ENCODE results near the gene GUF1. TPM values are rescaled to one million over a fixed set of nuclear protein-coding genes. Genes with fewer than 3 reads are reported as not detected.
"Not testable (repeated sequence)": the region's sequence is repeated elsewhere in the genome, so short reads cannot be mapped to it uniquely, and the experiment has no call there.

GUF1 gene
- total RNA-seq, 1 experiment from 2014 or later = 44.5 TPM

- H3K9me3 ChIP-seq (replicated peaks) = no peaks in the 10 kb centered on the region
- H3K4me3 ChIP-seq = peak within 1 kb of the TSS; percentile 87
- no peaks in the 10 kb centered on the region for H3K27me3 ChIP-seq
- no peaks in the 10 kb centered on the region for H3K36me3 ChIP-seq
- H3K4me1 ChIP-seq = no peaks in the 10 kb centered on the region
- H3K27ac ChIP-seq = peak within 1 kb of the TSS; percentile 67
- peak; percentile 92 to 93 for DNase-seq
Measured at GRCh38 chr4:44726038-44726871, 48.0 kb downstream of the GUF1 start, which contains the start of gene GNPDA2. GNPDA2 (minus strand) TSS chr4:44726556; CDS start chr4:44722207, 4,349 bp downstream.

DNA sequence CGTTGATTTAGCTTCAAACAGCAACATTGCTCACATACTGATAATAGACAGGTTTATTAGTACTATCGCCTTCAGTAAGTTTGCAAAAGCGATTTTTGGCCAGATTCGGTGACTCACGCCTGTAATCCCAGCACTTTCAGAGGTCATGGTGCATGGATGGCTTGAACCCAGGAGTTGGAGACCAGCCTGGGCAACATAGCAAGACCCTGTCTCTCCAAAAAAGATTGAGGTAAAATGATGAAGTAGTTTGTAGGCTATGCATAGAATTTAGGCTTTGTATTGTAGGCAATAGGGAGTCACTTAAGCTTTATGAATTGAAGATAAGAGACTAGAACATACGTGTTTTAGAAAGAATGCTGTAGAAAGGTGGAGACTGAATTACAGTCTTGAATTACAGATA lies 49.3 kb downstream of the GUF1 start:
- Histone ChIP-seq H3K36me3 (no peaks in the 10 kb centered on the region), H3K4me1 (no peaks in the 10 kb centered on the region), H3K4me3 (no peak overlapping the region), H3K27me3 (no peaks in the 10 kb centered on the region), H3K27ac (no peak overlapping the region), H3K9me3 (replicated peaks) (no peaks in the 10 kb centered on the region)
- no peak for DNase-seq

DNA sequence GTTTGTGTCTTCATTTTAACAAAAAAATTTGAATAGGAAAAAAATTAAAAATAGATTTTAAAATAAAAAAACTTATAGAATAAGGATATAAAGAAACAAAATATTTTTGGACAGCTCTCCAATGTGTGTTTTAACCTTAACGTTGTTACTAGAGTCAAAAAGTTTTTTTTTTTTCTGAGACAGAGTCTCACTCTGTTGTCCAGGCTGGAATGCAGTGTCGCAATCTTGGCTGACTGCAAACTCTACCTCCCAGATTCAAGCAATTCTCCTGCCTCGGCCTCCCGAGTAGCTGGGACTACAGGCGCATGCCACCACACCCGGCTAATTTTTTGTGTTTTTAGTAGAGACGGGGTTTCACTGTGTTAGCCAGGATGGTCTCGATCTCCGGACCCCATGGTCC lies 50.5 kb downstream of the GUF1 start:
- H3K27ac ChIP-seq; H3K36me3 ChIP-seq; H3K4me3 ChIP-seq; DNase-seq; H3K4me1 ChIP-seq; H3K27me3 ChIP-seq; H3K9me3 ChIP-seq (replicated peaks): not testable (repeated sequence)

DNA sequence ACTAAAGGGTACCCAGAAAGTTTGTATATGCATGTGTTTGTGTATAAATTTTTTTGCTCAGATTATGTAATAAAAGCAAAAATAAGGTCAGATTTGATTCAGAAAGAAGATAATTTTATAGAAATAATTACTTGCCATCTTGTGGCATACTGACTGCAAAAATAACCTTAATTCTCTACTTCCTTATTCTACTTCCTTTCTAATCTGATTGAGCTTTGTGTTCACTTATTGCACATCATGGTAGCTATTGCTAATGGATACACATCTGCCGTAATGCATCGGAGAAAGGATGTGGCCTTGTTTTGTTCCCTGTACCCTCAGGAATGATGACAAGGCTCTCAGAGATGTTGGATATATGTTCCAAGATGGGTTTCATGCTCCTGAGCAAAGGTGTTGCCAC lies 58.7 kb downstream of the GUF1 start:
- no peak for DNase-seq
- Histone ChIP-seq H3K9me3 (replicated peaks) (no peaks in the 10 kb centered on the region), H3K4me3 (no peak overlapping the region), H3K27me3 (no peaks in the 10 kb centered on the region), H3K27ac (no peak overlapping the region), H3K4me1 (no peaks in the 10 kb centered on the region), H3K36me3 (no peaks in the 10 kb centered on the region)

DNA sequence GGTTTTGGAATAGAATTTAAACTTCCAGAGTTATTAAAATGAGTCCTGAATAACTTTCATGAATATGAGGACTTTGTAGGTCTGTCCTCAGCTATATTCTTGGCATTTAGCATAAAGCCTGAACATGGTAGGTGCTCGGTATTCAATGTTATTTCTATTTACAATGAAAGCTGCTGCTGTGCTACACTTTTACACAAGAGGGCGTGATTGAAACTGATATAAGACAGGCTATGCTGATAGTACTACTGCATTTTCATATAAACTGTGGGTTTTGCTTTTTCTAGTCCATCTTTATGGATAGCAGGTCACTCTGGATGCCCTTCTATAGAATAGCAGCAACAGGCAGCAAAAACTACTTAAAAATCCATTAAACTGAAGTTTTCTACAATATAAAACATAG lies 60.4 kb downstream of the GUF1 start:
- no peaks in the 10 kb centered on the region for H3K27me3 ChIP-seq
- H3K4me3 ChIP-seq = no peak overlapping the region
- H3K9me3 ChIP-seq (replicated peaks) = no peaks in the 10 kb centered on the region
- no peak overlapping the region for H3K27ac ChIP-seq
- H3K4me1 ChIP-seq = no peaks in the 10 kb centered on the region
- no peaks in the 10 kb centered on the region for H3K36me3 ChIP-seq
- peak in 1 of 2 experiments; percentile 24 for DNase-seq

- no peak for DNase-seq
- Histone ChIP-seq H3K4me1 (no peaks in the 10 kb centered on the region), H3K27me3 (no peaks in the 10 kb centered on the region), H3K27ac (no peak overlapping the region), H3K9me3 (replicated peaks) (no peaks in the 10 kb centered on the region), H3K36me3 (no peaks in the 10 kb centered on the region), H3K4me3 (no peak overlapping the region)
Measured at GRCh38 chr4:44740201-44740600, 62.0 kb downstream of the GUF1 start.

Other genes starting within 250 kb of the GUF1 start
- not detected in 2 replicates for gene KCTD8, start 229.6 kb upstream of the GUF1 start, total RNA-seq (2014; rRNA removed; shearing (Covaris generic))
- gene YIPF7, start 26.8 kb upstream of the GUF1 start, total RNA-seq (2014; rRNA removed; shearing (Covaris generic)) = not detected in 2 replicates
- 28.2 and 31.1 TPM in 2 replicates for gene GNPDA2, start 48.1 kb downstream of the GUF1 start, total RNA-seq (2014; rRNA removed; shearing (Covaris generic))

All from SJCRH30 (cell line).